Measurements from ENCODE around the gene MYH10. TPM values are rescaled to one million over a fixed set of nuclear protein-coding genes. Genes with fewer than 3 reads are reported as not detected.

The MYH10 gene
- total RNA-seq, 2 donors from 2014 or later: 251 to 257 TPM

DNA sequence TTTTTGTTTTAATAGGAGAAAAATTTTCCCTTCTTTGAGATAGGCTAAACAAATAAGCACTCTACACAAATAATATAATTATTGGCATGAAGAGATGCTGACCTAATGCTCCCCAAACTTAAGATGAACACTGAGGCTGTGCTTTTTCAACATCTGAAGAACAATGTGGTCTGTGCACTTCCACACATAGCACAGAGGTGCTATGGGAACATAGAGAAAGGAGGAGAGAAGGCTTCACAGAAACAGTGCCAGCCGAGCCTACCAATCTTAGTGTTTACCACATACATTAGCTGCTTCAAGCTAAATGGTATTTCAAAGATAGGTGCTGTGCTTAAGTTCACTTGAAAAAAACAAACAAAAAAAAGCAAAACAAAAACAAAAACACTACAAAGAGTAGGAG lies 72.4 kb downstream of the MYH10 start:
- no peak for TF ChIP-seq CTCF (conservative IDR thresholded peaks at IDR 0.05)
- H3K9ac ChIP-seq (ENCODE audit: extremely low read depth, low read length, poor library complexity, severe bottlenecking): no peak overlapping the region
- no peak overlapping the region for H3K4me3 ChIP-seq (ENCODE audit: low read length)
- no peak overlapping the region for H3K27ac ChIP-seq (ENCODE audit: low read depth, low read length)
- Mint-ChIP-seq H3K9me3 (no peaks in the 10 kb centered on the region), H3K4me3 (no peak overlapping the region), H3K4me1 (peaks cover 10% of the 10 kb centered on the region), H3K27me3 (ENCODE audit: insufficient read depth) (no peaks in the 10 kb centered on the region), H3K27ac (no peak overlapping the region), H3K36me3 (ENCODE audit: low read depth) (peaks cover 61% of the 10 kb centered on the region)
- 100% methylated on average over 1 of the region's 1 CpG; no CpG with 5 or more reads in 1 of the 2 experiments for WGBS, 2 experiments (ENCODE audit: insufficient coverage in 1 of 2, insufficient read length in 1 of 2)
- H3K36me3 ChIP-seq (ENCODE audit: control insufficient read depth, insufficient read depth, low read length): peaks cover 84% of the 10 kb centered on the region
- no peak for DNase-seq
- no peaks in the 10 kb centered on the region for H3K9me3 ChIP-seq (ENCODE audit: control insufficient read depth, low read length)
- H3K27me3 ChIP-seq (ENCODE audit: control insufficient read depth, insufficient read depth, low read length, poor library complexity, severe bottlenecking): no peaks in the 10 kb centered on the region
- H3K4me1 ChIP-seq (ENCODE audit: control insufficient read depth, insufficient read depth, low read length): peaks cover 3% of the 10 kb centered on the region

DNA sequence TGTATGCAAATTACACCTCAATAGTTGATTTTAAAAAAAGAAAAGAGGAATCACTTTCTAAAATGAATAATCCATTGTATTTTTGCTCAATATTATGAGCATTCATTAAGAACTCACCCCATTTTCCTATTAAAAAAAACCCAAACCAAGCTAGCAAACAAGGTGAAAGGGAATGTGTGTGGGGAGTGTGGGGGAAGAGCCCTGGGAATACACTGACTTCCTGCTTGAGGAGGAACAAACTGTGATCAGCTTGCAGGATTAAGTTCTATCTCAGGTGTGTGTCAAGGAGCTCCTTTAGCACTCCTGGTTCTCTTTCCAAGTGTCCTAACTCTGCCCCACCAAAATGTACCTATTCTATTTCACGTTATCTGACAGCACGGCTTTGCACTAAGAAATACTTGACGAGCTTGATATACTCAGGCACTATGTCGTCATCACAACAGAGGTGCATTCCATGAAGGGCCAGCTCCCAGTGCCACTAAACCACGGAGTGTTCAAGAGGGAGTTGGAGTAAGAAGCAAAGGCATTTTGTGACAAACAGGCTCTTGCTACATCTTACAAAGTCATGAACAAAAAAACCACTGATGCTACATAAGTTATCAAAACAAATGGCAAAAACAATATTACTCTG lies 73.2 kb downstream of the MYH10 start:
- Histone ChIP-seq H3K36me3 (ENCODE audit: control insufficient read depth, insufficient read depth, low read length) (peaks cover 87% of the 10 kb centered on the region), H3K4me1 (ENCODE audit: control insufficient read depth, insufficient read depth, low read length) (no peaks in the 10 kb centered on the region), H3K27ac (ENCODE audit: low read depth, low read length) (no peak overlapping the region), H3K9ac (ENCODE audit: extremely low read depth, low read length, poor library complexity, severe bottlenecking) (no peak overlapping the region), H3K9me3 (ENCODE audit: control insufficient read depth, low read length) (no peaks in the 10 kb centered on the region), H3K27me3 (ENCODE audit: control insufficient read depth, insufficient read depth, low read length, poor library complexity, severe bottlenecking) (no peaks in the 10 kb centered on the region), H3K4me3 (ENCODE audit: low read length) (no peak overlapping the region)
- Mint-ChIP-seq H3K4me1 (peaks cover 6% of the 10 kb centered on the region), H3K4me3 (no peak overlapping the region), H3K9me3 (no peaks in the 10 kb centered on the region), H3K27me3 (ENCODE audit: insufficient read depth) (no peaks in the 10 kb centered on the region), H3K27ac (peak overlapping the region; percentile 75), H3K36me3 (ENCODE audit: low read depth) (peaks cover 67% of the 10 kb centered on the region)
- WGBS, 2 experiments (ENCODE audit: insufficient coverage in 1 of 2, insufficient read length in 1 of 2): 97 to 100% methylated on average over 4 to 5 of the region's 5 CpGs
- no peak for DNase-seq
- no peak for TF ChIP-seq CTCF (conservative IDR thresholded peaks at IDR 0.05)

DNA sequence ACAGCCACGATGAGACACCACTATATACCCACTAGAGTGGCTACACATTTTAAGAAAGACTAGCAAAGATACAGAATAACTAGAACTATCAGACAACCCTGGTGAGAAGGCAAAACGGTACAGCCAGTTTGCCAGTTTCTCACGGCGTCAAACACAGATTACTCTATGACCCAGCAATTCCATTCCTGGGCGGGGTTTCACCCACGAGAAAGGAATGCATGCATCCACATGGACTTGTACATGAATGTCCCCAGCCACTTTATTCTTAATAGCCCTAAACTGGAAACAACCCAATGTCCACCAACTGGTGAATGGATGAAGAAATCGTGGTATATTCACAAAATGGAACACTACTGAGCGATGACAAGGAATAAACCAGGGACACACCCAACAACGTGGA lies 74.5 kb downstream of the MYH10 start:
- TF ChIP-seq CTCF (conservative IDR thresholded peaks at IDR 0.05): no peak
- Mint-ChIP-seq H3K4me1 (peaks cover 5% of the 10 kb centered on the region), H3K36me3 (ENCODE audit: low read depth) (peaks cover 63% of the 10 kb centered on the region), H3K4me3 (no peak overlapping the region), H3K9me3 (no peaks in the 10 kb centered on the region), H3K27me3 (ENCODE audit: insufficient read depth) (no peaks in the 10 kb centered on the region), H3K27ac (no peak overlapping the region)
- H3K4me3 ChIP-seq (ENCODE audit: low read length): no peak overlapping the region
- H3K9ac ChIP-seq (ENCODE audit: extremely low read depth, low read length, poor library complexity, severe bottlenecking): no peak overlapping the region
- peaks cover 5% of the 10 kb centered on the region for H3K9me3 ChIP-seq (ENCODE audit: control insufficient read depth, low read length)
- 92 to 95% methylated on average over 6 to 9 of the region's 9 CpGs for WGBS, 2 experiments (ENCODE audit: insufficient coverage in 1 of 2, insufficient read length in 1 of 2)
- H3K27me3 ChIP-seq (ENCODE audit: control insufficient read depth, insufficient read depth, low read length, poor library complexity, severe bottlenecking): no peaks in the 10 kb centered on the region
- no peak overlapping the region for H3K27ac ChIP-seq (ENCODE audit: low read depth, low read length)
- no peak for DNase-seq
- no peaks in the 10 kb centered on the region for H3K4me1 ChIP-seq (ENCODE audit: control insufficient read depth, insufficient read depth, low read length)
- H3K36me3 ChIP-seq (ENCODE audit: control insufficient read depth, insufficient read depth, low read length): peaks cover 88% of the 10 kb centered on the region
